H1 (cell line): Measurements from ENCODE around the gene CALML5. TPM values are rescaled to one million over a fixed set of nuclear protein-coding genes. Genes with fewer than 3 reads are reported as not detected.

Experiments
- CTCF ChIA-PET: fragments of 300-600 bp; sonication (Branson Sonifier 250); formaldehyde crosslinking; loops from one replicate; lab custom pipeline; 2021; ENCODE audit not compliant: partially characterized antibody; lab: Charles Lee
- POLR2A ChIA-PET: fragments of 300-600 bp; sonication (Branson Sonifier 250); formaldehyde crosslinking; loops from one replicate; lab custom pipeline; 2021; ENCODE audit warnings: inconsistent platforms; ENCODE audit not compliant: partially characterized antibody; lab: Charles Lee
- DNase-seq, 2 experiments: peaks; one replicate each; pipeline versions ENCODE4 v3.0.0 to v3.0.0-alpha.2; 2010 to 2022; ENCODE audit warnings: low spot score in 2 of 2, low read depth in 1 of 2, mixed read lengths in 1 of 2
- FAIRE-seq: peaks from 2 replicates; lab custom pipeline; 2011; peaks lifted over from hg19 to GRCh38; lab: Jason Lieb, UNC
- H2AFZ ChIP-seq: 2 replicates; pipeline ENCODE4 v1.8.1; 2012; ENCODE audit warnings: low read length, inconsistent platforms
- H2AK5ac ChIP-seq: 2 replicates; pipeline ENCODE4 v1.6.1; 2013; ENCODE audit warnings: low read depth, low read length
- H2BK120ac ChIP-seq: replicated peaks from 2 replicates; pipeline ENCODE3; 2013; ENCODE audit warnings: low read depth, low read length, inconsistent platforms
- H2BK12ac ChIP-seq: 2 replicates; pipeline ENCODE4 v1.6.1; 2013; ENCODE audit warnings: low read depth, low read length
- H2BK15ac ChIP-seq: 2 replicates; pipeline ENCODE4 v1.6.1; 2013; ENCODE audit warnings: low read length
- H2BK20ac ChIP-seq: 2 replicates; pipeline ENCODE4 v1.6.1; 2013; ENCODE audit warnings: low read length
- H2BK5ac ChIP-seq: 2 replicates; pipeline ENCODE4 v1.6.1; 2013; ENCODE audit warnings: low read depth, low read length
- H3K14ac ChIP-seq: 2 replicates; pipeline ENCODE4 v1.6.1; 2013; ENCODE audit warnings: inconsistent platforms; ENCODE audit not compliant: insufficient read length
- H3K18ac ChIP-seq: 2 replicates; pipeline ENCODE4 v1.6.1; 2013; ENCODE audit warnings: low read length; ENCODE audit errors: extremely low read depth
- H3K23ac ChIP-seq: 2 replicates; pipeline ENCODE4 v1.6.1; 2013; ENCODE audit warnings: inconsistent platforms; ENCODE audit not compliant: insufficient read length
- H3K23me2 ChIP-seq: 2 replicates; pipeline ENCODE4 v1.6.1; 2013; ENCODE audit warnings: low read depth, low read length
- H3K27ac ChIP-seq: 2 replicates; pipeline ENCODE4 v1.6.1; 2011; ENCODE audit warnings: low read depth, low read length, inconsistent platforms
- H3K27me3 ChIP-seq, 4 experiments: replicated peaks in 1 of 4; 1 replicate in 1 of 4; 2 replicates in 3 of 4; pipeline versions ENCODE4 v1.6.1 to v1.8.1; 2011 to 2013; ENCODE audit warnings: low read length in 3 of 4, mild to moderate bottlenecking in 3 of 4, inconsistent platforms in 2 of 4, mixed read lengths in 2 of 4, moderate library complexity in 1 of 4; ENCODE audit not compliant: control insufficient read depth in 3 of 4, insufficient read depth in 3 of 4; ENCODE audit errors: extremely low read depth in 1 of 4
- H3K36me3 ChIP-seq, 4 experiments: 2 replicates each; pipeline versions ENCODE4 v1.6.1 to v1.8.1; 2011 to 2013; ENCODE audit warnings: mild to moderate bottlenecking in 4 of 4, low read length in 3 of 4, moderate library complexity in 2 of 4, control low read depth in 1 of 4, inconsistent platforms in 1 of 4; ENCODE audit not compliant: insufficient read depth in 4 of 4, control insufficient read depth in 2 of 4
- H3K4ac ChIP-seq: replicated peaks from 2 replicates; pipeline ENCODE3; 2013; ENCODE audit warnings: low read length, low read depth, mixed read lengths, inconsistent platforms; ENCODE audit not compliant: insufficient read length
- H3K4me1 ChIP-seq, 4 experiments: replicated peaks in 1 of 4; 1 replicate in 1 of 4; 2 replicates in 3 of 4; pipeline versions ENCODE4 v1.6.1 to v1.8.1; 2011 to 2013; ENCODE audit warnings: low read length in 3 of 4, inconsistent platforms in 2 of 4, mixed read lengths in 1 of 4; ENCODE audit not compliant: insufficient read depth in 4 of 4, control insufficient read depth in 3 of 4
- H3K4me2 ChIP-seq, 2 experiments: 2 replicates each; pipeline versions ENCODE4 v1.6.1 to v1.8.1; 2011 to 2013; ENCODE audit warnings: low read depth in 2 of 2, low read length in 2 of 2, control low read depth in 1 of 2, inconsistent platforms in 1 of 2, mild to moderate bottlenecking in 1 of 2; ENCODE audit not compliant: insufficient read depth in 1 of 2
- H3K4me3 ChIP-seq, 4 experiments: fragments of 200-600, 300-600 bp in 1 of 4; sonication (generic), shearing (Covaris generic), sonication (Bioruptor Twin) in 1 of 4; 2 replicates each; pipeline versions ENCODE4 v1.5.1 to v1.8.1; 2011 to 2016; ENCODE audit warnings: low read length in 4 of 4, low read depth in 3 of 4, control low read depth in 2 of 4, inconsistent platforms in 2 of 4, mild to moderate bottlenecking in 2 of 4, mixed read lengths in 1 of 4, moderate library complexity in 1 of 4; ENCODE audit not compliant: insufficient read depth in 2 of 4; ENCODE audit errors: extremely low read depth in 1 of 4
- H3K56ac ChIP-seq: replicated peaks from 2 replicates; pipeline ENCODE3; 2013; ENCODE audit warnings: low read depth, mild to moderate bottlenecking, mixed read lengths, low read length, inconsistent platforms; ENCODE audit not compliant: insufficient read length
- H3K79me1 ChIP-seq: 2 replicates; pipeline ENCODE4 v1.6.1; 2013; ENCODE audit warnings: low read depth, low read length, control low read depth
- H3K79me2 ChIP-seq, 2 experiments: 2 replicates each; pipeline versions ENCODE4 v1.6.1 to v1.8.1; 2012 to 2013; ENCODE audit warnings: low read length in 2 of 2, mild to moderate bottlenecking in 2 of 2, inconsistent platforms in 1 of 2; ENCODE audit not compliant: insufficient read depth in 2 of 2, control insufficient read depth in 1 of 2
- H3K9ac ChIP-seq, 4 experiments: replicated peaks in 1 of 4; 1 replicate in 1 of 4; 2 replicates in 3 of 4; pipeline versions ENCODE4 v1.6.1 to v1.8.1; 2011 to 2013; ENCODE audit warnings: low read depth in 3 of 4, low read length in 3 of 4, control low read depth in 2 of 4, mild to moderate bottlenecking in 2 of 4, moderate library complexity in 2 of 4, inconsistent platforms in 1 of 4; ENCODE audit errors: extremely low read depth in 1 of 4
- H3K9me3 ChIP-seq, 2 experiments: 2 replicates each; pipeline versions ENCODE4 v1.6.1 to v1.8.1; 2012 to 2013; ENCODE audit warnings: mild to moderate bottlenecking in 2 of 2, moderate library complexity in 2 of 2, control low read depth in 1 of 2, inconsistent platforms in 1 of 2, low read depth in 1 of 2, low read length in 1 of 2, mixed read lengths in 1 of 2; ENCODE audit not compliant: insufficient read depth in 2 of 2
- H4K20me1 ChIP-seq, 2 experiments: replicated peaks in 1 of 2; 2 replicates each; pipeline versions ENCODE3 to v1.8.1; 2011 to 2013; ENCODE audit warnings: inconsistent platforms in 2 of 2, low read length in 2 of 2, mild to moderate bottlenecking in 1 of 2; ENCODE audit not compliant: insufficient read depth in 2 of 2, control insufficient read depth in 1 of 2
- H4K5ac ChIP-seq: 2 replicates; pipeline ENCODE4 v1.6.1; 2013; ENCODE audit warnings: low read length, low read depth, mixed read lengths, inconsistent platforms; ENCODE audit not compliant: insufficient read length
- H4K8ac ChIP-seq: 2 replicates; pipeline ENCODE4 v1.8.0; 2013; ENCODE audit warnings: mild to moderate bottlenecking, moderate library complexity, low read length, inconsistent platforms; ENCODE audit not compliant: insufficient read depth; ENCODE audit errors: extremely low read depth
- H4K91ac ChIP-seq: replicated peaks from 2 replicates; pipeline ENCODE3; 2013; ENCODE audit warnings: low read length, mixed read lengths, inconsistent platforms; ENCODE audit not compliant: insufficient read length
- CBX8 ChIP-seq: fragments of 300-800, 300-1000 bp; sonication (generic); IDR thresholded peaks from 2 replicates; pipeline ENCODE4 v1.7.1; 2016; ENCODE audit warnings: low read depth, low read length, borderline replicate concordance
- CEBPB ChIP-seq: IDR thresholded peaks from 2 replicates; pipeline ENCODE4 v1.6.1; 2012; ENCODE audit warnings: low read depth, low read length
- CHD2 ChIP-seq: IDR thresholded peaks from 2 replicates; pipeline ENCODE4 v1.6.1; 2012; ENCODE audit warnings: low read length, improper control_type of control experiment
- EGR1 ChIP-seq: IDR thresholded peaks from 2 replicates; pipeline ENCODE4 v1.6.1; 2011; ENCODE audit warnings: low read depth, low read length, borderline replicate concordance
- GABPA ChIP-seq: IDR thresholded peaks from 2 replicates; pipeline ENCODE4 v1.6.1; 2011; ENCODE audit warnings: mild to moderate bottlenecking, low read length, moderate library complexity, borderline replicate concordance; ENCODE audit not compliant: insufficient read depth
- KDM1A ChIP-seq: fragments of 200-600, 300-600 bp; sonication (generic); IDR thresholded peaks from 2 replicates; pipeline ENCODE4 v1.7.1; 2016; ENCODE audit warnings: mild to moderate bottlenecking, low read length, borderline replicate concordance
- KDM4A ChIP-seq: IDR thresholded peaks from one replicate; pipeline ENCODE4 v1.7.1; 2012; ENCODE audit warnings: low read depth, mild to moderate bottlenecking, moderate library complexity, low read length, inconsistent platforms; ENCODE audit not compliant: severe bottlenecking
- KDM5A ChIP-seq: fragments of 200-600 bp; IDR thresholded peaks from 2 replicates; pipeline ENCODE4 v1.7.1; 2012; ENCODE audit warnings: mild to moderate bottlenecking, low read length, inconsistent platforms, mixed read lengths
- NRF1 ChIP-seq: IDR thresholded peaks from 2 replicates; pipeline ENCODE4 v1.6.1; 2011; ENCODE audit warnings: mild to moderate bottlenecking, low read depth, low read length, improper control_type of control experiment
- WGBS, 2 experiments: shearing (Covaris generic) in 1 of 2; methylation state at CpG; one replicate each; pipeline versions ENCODE4 v1.1.6 to v1.1.7; 2013 to 2015; ENCODE audit warnings: low lambda C conversion rate in 2 of 2, mixed read lengths in 2 of 2, inconsistent platforms in 1 of 2, low coverage in 1 of 2, missing lambda C conversion rate in 1 of 2; ENCODE audit not compliant: insufficient replicate concordance in 2 of 2, insufficient coverage in 1 of 2, insufficient read length in 1 of 2; ENCODE audit errors: extremely low coverage in 1 of 2, missing lambda C conversion rate in 1 of 2; 5-methylcytosine and 5-hydroxymethylcytosine counted together
- polyA plus RNA-seq, 7 experiments: library from polyadenylated mRNA; depleted of rRNA in 3 of 7; stranded (reverse) in 5 of 7; unstranded in 2 of 7; fragments of >200 nt in 5 of 7; fragments of 200-250 nt in 2 of 7; gene quantifications; 1 replicate in 5 of 7; 2 replicates in 1 of 7; 4 replicates in 1 of 7; pipeline versions ENCODE4 v1.2.1 to v1.2.3, GENCODE V29; 2011 to 2013; ENCODE audit warnings: missing spikeins in 2 of 7, mixed read lengths in 2 of 7
- total RNA-seq: library from RNA; stranded (reverse); fragmentation: NEBNext Ultra II Directional; extraction: Animal tissue kit (Norgen Biotek cat#: 25700); gene quantifications from 2 replicates; pipeline ENCODE4 v1.2.1, GENCODE V29; 2021
- TF ChIP-seq, protein P1 (sequence below): IDR thresholded peaks from 2 replicates; pipeline ENCODE4 v1.6.1; 2012; ENCODE audit warnings: inconsistent platforms

Gene CALML5
- total and polyA plus RNA-seq, 2 of the 8 experiments (the other 6 are each of a cell fraction or from before 2014, with no cell fraction given) = not detected

DNA sequence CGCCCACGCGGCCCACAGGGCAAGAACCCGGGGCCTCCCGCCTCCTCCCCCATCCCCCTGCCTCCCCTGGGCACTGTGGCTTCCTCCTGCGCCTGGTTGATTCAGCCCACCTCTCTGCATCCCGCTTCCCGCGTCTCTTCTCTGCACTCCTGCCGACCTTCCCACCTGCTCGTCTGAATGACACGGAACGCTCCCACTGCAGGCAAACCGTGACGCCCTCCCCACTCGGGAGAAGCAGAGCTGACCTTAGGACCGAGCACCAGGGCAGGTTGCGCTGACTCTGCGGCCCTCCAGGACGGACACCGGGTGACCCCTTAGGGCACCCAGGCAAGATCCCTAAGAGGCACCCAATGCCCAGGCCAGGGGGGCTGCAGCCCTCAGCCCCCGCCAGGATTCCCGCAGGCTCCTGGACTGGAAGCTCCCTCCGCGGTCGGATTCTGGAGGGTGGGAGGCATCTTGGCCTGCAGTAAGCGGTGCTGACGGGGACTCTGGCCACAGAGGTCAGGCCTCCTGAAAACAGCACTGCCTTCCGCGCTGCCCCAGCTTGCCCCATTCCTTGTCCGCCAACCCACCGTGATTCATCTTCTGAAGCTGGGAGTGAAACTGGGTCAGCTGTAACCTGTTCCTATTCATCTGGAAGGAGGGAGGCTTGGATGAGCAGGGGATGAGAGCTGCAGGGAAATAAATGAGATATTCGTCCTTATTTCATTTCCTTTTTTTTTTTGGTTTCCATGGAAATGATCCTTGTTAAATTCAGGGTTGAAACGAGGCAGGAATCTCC is 26.4 kb upstream of the CALML5 start:
- ChIA-PET CTCF (interaction anchor here (0.7 to 2.4 kb wide), 7 partner anchors 11 to 104 kb away, joined by 3 to 8 read pairs (median 5); no protein-coding TSS in a partner anchor), POLR2A (no interaction called here)
- H3K4me1 ChIP-seq = peaks cover 0 to 5% (median 0%) of the 10 kb centered on the region in 4 experiments; a peak in 1 of 7 replicates
- H3K56ac ChIP-seq = no peak overlapping the region
- H2BK12ac ChIP-seq = no peak overlapping the region
- H2AFZ ChIP-seq = no peak overlapping the region
- H2BK5ac ChIP-seq = no peak overlapping the region
- H3K4me3 ChIP-seq = no peak overlapping the region
- no peaks in the 10 kb centered on the region; the same call in 1 of the 2 replicates for H3K23me2 ChIP-seq
- H3K4me2 ChIP-seq = no peak overlapping the region
- WGBS, 2 experiments = 90% methylated on average over 27 of the region's 34 CpGs; no CpG with 5 or more reads in 1 of the 2 experiments
- H3K79me2 ChIP-seq = no peaks in the 10 kb centered on the region
- no peak overlapping the region for H3K9ac ChIP-seq
- no peak for DNase-seq
- no peak overlapping the region for H4K5ac ChIP-seq
- H2BK20ac ChIP-seq = no peak overlapping the region
- no peaks in the 10 kb centered on the region for H4K20me1 ChIP-seq
- FAIRE-seq = no peak
- no peak overlapping the region; the same call in 1 of the 2 replicates for H4K8ac ChIP-seq
- no peak overlapping the region for H4K91ac ChIP-seq
- H3K27ac ChIP-seq = no peak overlapping the region
- no peaks in the 10 kb centered on the region for H3K36me3 ChIP-seq
- H3K23ac ChIP-seq = no peak overlapping the region
- no peaks in the 10 kb centered on the region for H3K27me3 ChIP-seq
- no peak overlapping the region for H2BK120ac ChIP-seq
- H3K79me1 ChIP-seq = no peaks in the 10 kb centered on the region
- no peak overlapping the region for H3K14ac ChIP-seq
- no peak overlapping the region; the same call in 1 of the 2 replicates for H2BK15ac ChIP-seq
- H3K18ac ChIP-seq = no peak overlapping the region
- no peak overlapping the region for H3K4ac ChIP-seq
- no peak overlapping the region for H2AK5ac ChIP-seq
- no peaks in the 10 kb centered on the region for H3K9me3 ChIP-seq
- TF ChIP-seq GABPA (no peak), KDM1A (no peak), CHD2 (no peak), EGR1 (no peak), CBX8 (no peak), CEBPB (no peak), NRF1 (no peak), KDM4A (no peak), KDM5A (no peak)
- TF ChIP-seq, protein P1, sequence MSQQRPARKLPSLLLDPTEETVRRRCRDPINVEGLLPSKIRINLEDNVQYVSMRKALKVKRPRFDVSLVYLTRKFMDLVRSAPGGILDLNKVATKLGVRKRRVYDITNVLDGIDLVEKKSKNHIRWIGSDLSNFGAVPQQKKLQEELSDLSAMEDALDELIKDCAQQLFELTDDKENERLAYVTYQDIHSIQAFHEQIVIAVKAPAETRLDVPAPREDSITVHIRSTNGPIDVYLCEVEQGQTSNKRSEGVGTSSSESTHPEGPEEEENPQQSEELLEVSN = no peak
